Endothelial cell of umbilical vein (primary cell): ENCODE results near the gene ZBED4. TPM values are rescaled to one million over a fixed set of nuclear protein-coding genes. Genes with fewer than 3 reads are reported as not detected.
A peak's percentile ranks its signal among the peaks of the same experiment; 100 is the strongest.

ENCODE experiments used
- BruUV-seq: library from RNA; stranded (reverse); fragments of 400-500 nt; replicated peaks from 2 replicates; lab custom pipeline; 2021; lab: Mats Ljungman, UMichigan
- CTCF ChIA-PET: fragments of 300-600, 350-600 bp; sonication (Branson Sonifier 250); formaldehyde crosslinking; loops from one replicate; lab custom pipeline; 2021; ENCODE audit warnings: antibody characterized with exemption, inconsistent platforms; lab: Charles Lee
- POLR2A ChIA-PET: fragments of 300-600, 350-600 bp; sonication (Branson Sonifier 250); formaldehyde crosslinking; loops from one replicate; lab custom pipeline; 2021; ENCODE audit warnings: antibody characterized with exemption, inconsistent platforms; lab: Charles Lee
- DNase-seq: peaks from one replicate; pipeline ENCODE4 v3.0.0-alpha.2; 2011; ENCODE audit warnings: low read depth, low spot score
- FAIRE-seq: peaks from 2 replicates; lab custom pipeline; 2011; peaks lifted over from hg19 to GRCh38; lab: Jason Lieb, UNC
- H2AFZ ChIP-seq: 2 replicates; pipeline ENCODE4 v1.6.0; 2012; ENCODE audit warnings: low read depth, low read length, control low read depth, inconsistent platforms
- H3K27ac ChIP-seq: 2 replicates; pipeline ENCODE4 v1.5.1; 2011; ENCODE audit warnings: low read depth, mild to moderate bottlenecking, control low read depth, low read length, moderate library complexity; ENCODE audit not compliant: insufficient read depth
- H3K27me3 ChIP-seq, 2 experiments: 2 replicates each; pipeline versions ENCODE4 v1.6.0 to v1.6.1; 2011; ENCODE audit warnings: low read length in 2 of 2, mixed read lengths in 1 of 2; ENCODE audit not compliant: control insufficient read depth in 2 of 2, insufficient read depth in 2 of 2
- H3K36me3 ChIP-seq, 2 experiments: 2 replicates in 1 of 2; 3 replicates in 1 of 2; pipeline ENCODE4 v1.5.1; 2011; ENCODE audit warnings: low read length in 2 of 2, mild to moderate bottlenecking in 1 of 2, moderate library complexity in 1 of 2; ENCODE audit not compliant: control insufficient read depth in 2 of 2, insufficient read depth in 2 of 2; ENCODE audit errors: extremely low read depth in 1 of 2
- H3K4me1 ChIP-seq: 3 replicates; pipeline ENCODE4 v1.5.1; 2011; ENCODE audit warnings: mild to moderate bottlenecking, low read length; ENCODE audit not compliant: control insufficient read depth, insufficient read depth; ENCODE audit errors: extremely low read depth
- H3K4me2 ChIP-seq: 2 replicates; pipeline ENCODE4 v1.6.1; 2011; ENCODE audit warnings: low read length, control low read depth, mixed read lengths; ENCODE audit not compliant: insufficient read depth
- H3K4me3 ChIP-seq, 3 experiments: fragments of 200-600 bp in 1 of 3; sonication (generic), shearing (Covaris generic) in 1 of 3; replicated peaks in 1 of 3; 2 replicates each; pipeline ENCODE4 v1.5.1; 2011 to 2016; ENCODE audit warnings: control low read depth in 3 of 3, low read length in 3 of 3, mild to moderate bottlenecking in 2 of 3, inconsistent platforms in 1 of 3, low read depth in 1 of 3, moderate library complexity in 1 of 3; ENCODE audit not compliant: insufficient read depth in 1 of 3
- H3K79me2 ChIP-seq: 2 replicates; pipeline ENCODE4 v1.6.0; 2012; ENCODE audit warnings: low read length, inconsistent platforms; ENCODE audit not compliant: control insufficient read depth, insufficient read depth
- H3K9ac ChIP-seq: replicated peaks from 2 replicates; pipeline ENCODE3; 2011; ENCODE audit warnings: low read length, control low read depth; ENCODE audit not compliant: insufficient read depth; ENCODE audit errors: extremely low read depth
- H3K9me1 ChIP-seq: replicated peaks from 3 replicates; pipeline ENCODE4 v1.6.0; 2011; ENCODE audit warnings: mild to moderate bottlenecking, low read length; ENCODE audit not compliant: control insufficient read depth, insufficient read depth; ENCODE audit errors: extremely low read depth
- H3K9me3 ChIP-seq: replicated peaks from 2 replicates; pipeline ENCODE4 v1.5.1; 2012; ENCODE audit warnings: low read length, inconsistent platforms; ENCODE audit not compliant: control insufficient read depth, insufficient read depth
- H4K20me1 ChIP-seq: replicated peaks from 2 replicates; pipeline ENCODE3; 2011; ENCODE audit warnings: mild to moderate bottlenecking, low read length; ENCODE audit not compliant: control insufficient read depth, insufficient read depth; ENCODE audit errors: extremely low read depth
- EZH2 ChIP-seq: IDR thresholded peaks from 2 replicates; pipeline ENCODE4 v1.6.1; 2012; ENCODE audit warnings: borderline replicate concordance, low read depth, mild to moderate bottlenecking, moderate library complexity, low read length, inconsistent platforms; ENCODE audit not compliant: severe bottlenecking
- FOS ChIP-seq: IDR thresholded peaks from 2 replicates; pipeline ENCODE4 v1.6.1; 2011; ENCODE audit warnings: mild to moderate bottlenecking, low read length, moderate library complexity, borderline replicate concordance; ENCODE audit not compliant: insufficient read depth
- GATA2 ChIP-seq: IDR thresholded peaks from 2 replicates; pipeline ENCODE4 v1.7.0; 2011; ENCODE audit warnings: low read depth, mild to moderate bottlenecking, moderate library complexity, mixed read lengths, low read length; ENCODE audit not compliant: insufficient read length, insufficient read depth
- JUN ChIP-seq: IDR thresholded peaks from 2 replicates; pipeline ENCODE4 v1.6.1; 2011; ENCODE audit warnings: borderline replicate concordance, low read depth; ENCODE audit not compliant: insufficient read length, insufficient read depth
- MYC ChIP-seq: IDR thresholded peaks from one replicate; pipeline ENCODE4 v1.6.1; 2011; ENCODE audit warnings: mild to moderate bottlenecking, low read depth, low read length
- POLR2A ChIP-seq: IDR thresholded peaks from 2 replicates; pipeline ENCODE4 v1.6.1; 2012; ENCODE audit warnings: low read depth, mild to moderate bottlenecking, control low read depth, low read length
- POLR2AphosphoS5 ChIP-seq: IDR thresholded peaks from 2 replicates; pipeline ENCODE4 v1.6.1; 2012; ENCODE audit warnings: low read depth, mild to moderate bottlenecking, control low read depth, low read length, moderate library complexity; ENCODE audit not compliant: insufficient read depth
- dilution Hi-C: fragments of 300-500 bp; cut with MboI; formaldehyde crosslinking; loops from one replicate; pipeline ENCODE4 v1.15.0; 2019; ENCODE audit warnings: low sequenced_read_pairs; ENCODE audit not compliant: extremely low pct_ligation_motif_present
- intact Hi-C: fragments of 100-400 bp; cut with micrococcal nuclease; formaldehyde crosslinking; loops from one replicate; pipeline ENCODE4 v1.10.0; 2022
- polyA plus RNA-seq, 4 experiments: library from polyadenylated mRNA; depleted of rRNA in 3 of 4; stranded (reverse) in 3 of 4; unstranded in 1 of 4; fragments of >200 nt; gene quantifications; 2 replicates each; pipeline versions ENCODE4 v1.2.1 to v1.2.3, GENCODE V29; 2011 to 2012; ENCODE audit warnings: missing spikeins in 1 of 4
- total RNA-seq: library from RNA; stranded (reverse); gene quantifications from 2 replicates; pipeline ENCODE4 v1.2.3, GENCODE V29; 2021
- TF ChIP-seq, protein P1 (sequence below): IDR thresholded peaks from 2 replicates; pipeline ENCODE4 v1.6.1; 2011; ENCODE audit not compliant: insufficient read depth, insufficient read length
- TF ChIP-seq, protein P2 (sequence below), 2 donors: IDR thresholded peaks; 1 replicate in 1 of 2; 2 replicates in 1 of 2; pipeline ENCODE4 v1.5.1; 2011; ENCODE audit warnings: low read length in 2 of 2, mild to moderate bottlenecking in 2 of 2, moderate library complexity in 2 of 2, control low read depth in 1 of 2, inconsistent platforms in 1 of 2, low read depth in 1 of 2; ENCODE audit not compliant: insufficient read depth in 1 of 2; ENCODE audit errors: extremely low read depth in 1 of 2

Gene ZBED4
- total and polyA plus RNA-seq, 2 donors (not counting 3 experiments of a cell fraction or from before 2014, with no cell fraction given): 8.6 to 18.2 TPM

DNA sequence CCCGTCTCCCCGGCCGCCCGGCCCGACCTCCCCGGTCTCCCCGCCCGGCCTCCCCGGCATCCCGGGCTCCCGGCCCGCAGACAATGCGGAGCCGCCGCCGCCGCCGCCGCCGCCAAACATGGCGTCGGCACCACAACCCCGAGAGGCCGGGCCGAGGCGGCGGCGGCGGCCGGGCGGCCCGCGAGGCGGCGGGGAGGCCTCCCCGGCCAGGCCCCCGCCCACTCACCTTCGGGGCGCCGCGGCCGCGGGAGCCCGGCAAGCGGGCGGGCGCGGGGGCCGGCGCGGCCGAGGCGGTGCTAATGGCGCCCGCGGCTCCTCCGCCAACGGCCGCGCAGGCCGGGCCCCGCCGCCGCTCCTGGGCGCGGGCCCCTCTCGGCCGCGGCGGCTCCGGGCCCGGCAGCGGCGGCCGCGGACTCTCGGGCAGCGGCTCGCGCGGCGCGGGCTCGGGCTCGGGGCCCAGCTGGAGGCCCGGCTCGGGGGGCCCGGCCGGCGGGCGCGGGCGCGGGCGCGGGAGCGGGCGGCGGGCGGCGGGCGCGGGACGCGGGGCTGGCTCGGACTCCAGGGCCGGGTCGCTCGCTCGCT is 26.3 kb upstream of the ZBED4 start:
- no peaks in the 10 kb centered on the region for H3K9me3 ChIP-seq
- H3K27me3 ChIP-seq: peaks cover 5 to 8% of the 10 kb centered on the region in 2 experiments
- H3K9ac ChIP-seq: peak overlapping the region; percentile 90
- peaks cover 10% of the 10 kb centered on the region for H3K4me1 ChIP-seq
- no peak overlapping the region for H3K4me2 ChIP-seq
- peaks cover 48% of the 10 kb centered on the region for H3K79me2 ChIP-seq
- BruUV-seq: no TSS peak
- H3K27ac ChIP-seq: peak overlapping the region; percentile 55
- peaks cover 15 to 22% of the 10 kb centered on the region in 2 experiments for H3K36me3 ChIP-seq
- FAIRE-seq (no peak), DNase-seq (no peak)
- peak overlapping the region; percentile 56 to 93 (median 89) for H3K4me3 ChIP-seq
- no peak overlapping the region for H2AFZ ChIP-seq
- H4K20me1 ChIP-seq: peaks cover 11% of the 10 kb centered on the region
- no peaks in the 10 kb centered on the region for H3K9me1 ChIP-seq
- dilution Hi-C loops: no loop called here
- ChIA-PET POLR2A (interaction anchor here (0.6 kb wide), 1 partner anchor 48 kb away, joined by 3 read pairs; no protein-coding TSS in a partner anchor), CTCF (no interaction called here)
- intact Hi-C loops: loop anchor here (1.0 kb wide), 1 partner anchor 91 kb away; the partner anchor contains the start of genes ALG12 and CRELD2
- TF ChIP-seq GATA2: no peak
- no peak for TF ChIP-seq FOS
- TF ChIP-seq POLR2AphosphoS5: no peak
- TF ChIP-seq, protein P1, sequence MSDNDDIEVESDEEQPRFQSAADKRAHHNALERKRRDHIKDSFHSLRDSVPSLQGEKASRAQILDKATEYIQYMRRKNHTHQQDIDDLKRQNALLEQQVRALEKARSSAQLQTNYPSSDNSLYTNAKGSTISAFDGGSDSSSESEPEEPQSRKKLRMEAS: no peak
- TF ChIP-seq, protein P2, sequence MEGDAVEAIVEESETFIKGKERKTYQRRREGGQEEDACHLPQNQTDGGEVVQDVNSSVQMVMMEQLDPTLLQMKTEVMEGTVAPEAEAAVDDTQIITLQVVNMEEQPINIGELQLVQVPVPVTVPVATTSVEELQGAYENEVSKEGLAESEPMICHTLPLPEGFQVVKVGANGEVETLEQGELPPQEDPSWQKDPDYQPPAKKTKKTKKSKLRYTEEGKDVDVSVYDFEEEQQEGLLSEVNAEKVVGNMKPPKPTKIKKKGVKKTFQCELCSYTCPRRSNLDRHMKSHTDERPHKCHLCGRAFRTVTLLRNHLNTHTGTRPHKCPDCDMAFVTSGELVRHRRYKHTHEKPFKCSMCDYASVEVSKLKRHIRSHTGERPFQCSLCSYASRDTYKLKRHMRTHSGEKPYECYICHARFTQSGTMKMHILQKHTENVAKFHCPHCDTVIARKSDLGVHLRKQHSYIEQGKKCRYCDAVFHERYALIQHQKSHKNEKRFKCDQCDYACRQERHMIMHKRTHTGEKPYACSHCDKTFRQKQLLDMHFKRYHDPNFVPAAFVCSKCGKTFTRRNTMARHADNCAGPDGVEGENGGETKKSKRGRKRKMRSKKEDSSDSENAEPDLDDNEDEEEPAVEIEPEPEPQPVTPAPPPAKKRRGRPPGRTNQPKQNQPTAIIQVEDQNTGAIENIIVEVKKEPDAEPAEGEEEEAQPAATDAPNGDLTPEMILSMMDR (IDR thresholded peaks at IDR 0.05; ENCODE audit: extremely low read depth in 1 of 2, insufficient read depth in 1 of 2, low read depth in 1 of 2, low read length in 2 of 2): no peak
- no peak for TF ChIP-seq EZH2
- no peak for TF ChIP-seq MYC
- no peak for TF ChIP-seq POLR2A
- no peak for TF ChIP-seq JUN
